Measurements from ENCODE around the gene NPSR1.
A peak's percentile ranks its signal among the peaks of the same experiment; 100 is the strongest.

The NPSR1 gene

GRCh38 chr7:34723866-34724490 lies 66.0 kb downstream of the NPSR1 start:
- no peak for DNase-seq

- no peak for DNase-seq
These were observed 68.2 kb downstream of the NPSR1 start for GRCh38 chr7:34726221-34726620.

GRCh38 chr7:34727464-34727995 lies 69.5 kb downstream of the NPSR1 start:
- DNase-seq: peak; percentile 84

- no peak for DNase-seq
These were observed 70.1 kb downstream of the NPSR1 start for GRCh38 chr7:34728156-34728555.

- DNase-seq: no peak
These were observed 76.8 kb downstream of the NPSR1 start for GRCh38 chr7:34734771-34735170.

GRCh38 chr7:34735526-34735925 lies 77.5 kb downstream of the NPSR1 start:
- no peak for DNase-seq

- DNase-seq: no peak
These were observed 81.8 kb downstream of the NPSR1 start for GRCh38 chr7:34739651-34740300.

GRCh38 chr7:34740840-34741239 lies 82.8 kb downstream of the NPSR1 start:
- no peak for DNase-seq

- DNase-seq: peak; percentile 32
These were observed 89.3 kb downstream of the NPSR1 start for GRCh38 chr7:34747176-34747781.

- peak; percentile 70 for DNase-seq
These were observed 90.1 kb downstream of the NPSR1 start for GRCh38 chr7:34747867-34748727.

GRCh38 chr7:34748728-34749089 lies 90.7 kb downstream of the NPSR1 start:
- DNase-seq: no peak

GRCh38 chr7:34749446-34749845 lies 91.4 kb downstream of the NPSR1 start:
- DNase-seq: peak; percentile 68

- no peak for DNase-seq
These were observed 92.2 kb downstream of the NPSR1 start for GRCh38 chr7:34750209-34750608.

GRCh38 chr7:34750636-34751035 lies 92.6 kb downstream of the NPSR1 start:
- no peak for DNase-seq

GRCh38 chr7:34751725-34752643 lies 94.0 kb downstream of the NPSR1 start:
- DNase-seq: no peak

GRCh38 chr7:34752929-34753328 lies 94.9 kb downstream of the NPSR1 start:
- no peak for DNase-seq

- no peak for DNase-seq
These were observed 97.0 kb downstream of the NPSR1 start for GRCh38 chr7:34755008-34755407.

GRCh38 chr7:34756025-34756437 lies 98.0 kb downstream of the NPSR1 start:
- peak; percentile 72 for DNase-seq

GRCh38 chr7:34756691-34757090 lies 98.7 kb downstream of the NPSR1 start:
- DNase-seq: peak; percentile 98

- DNase-seq: no peak
These were observed 99.6 kb downstream of the NPSR1 start for GRCh38 chr7:34757570-34758110.

GRCh38 chr7:34758111-34758601 lies 100.1 kb downstream of the NPSR1 start:
- DNase-seq: no peak

Measured in NCI-H1436 (cell line).